ENCODE results near the gene DPY19L1. TPM values are rescaled to one million over a fixed set of nuclear protein-coding genes. Genes with fewer than 3 reads are reported as not detected.

DPY19L1 gene
- 14.8 and 15.5 TPM in 2 replicates for total RNA-seq

GRCh38 chr7:35037211-35037525 is at the start of gene DPY19L1:
Gene DPY19L1 (minus strand): TSS chr7:35037485. CDS start chr7:35037394, 91 bp downstream.

Other genes with a start within 250 kb of the DPY19L1 start
- gene TBX20, start 216.6 kb upstream of the DPY19L1 start, total RNA-seq, result not detected in 2 replicates